Measurements from ENCODE around the gene SSH2.

GRCh38 chr17:29715680-29716079, 214.3 kb downstream of the SSH2 start:
- TF ChIP-seq CTCF (IDR thresholded peaks at IDR 0.05; ENCODE audit: poor library complexity) (no peak), EZH2 (IDR thresholded peaks at IDR 0.05; ENCODE audit: borderline replicate concordance) (no peak), EZH2phosphoT487 (IDR thresholded peaks at IDR 0.05; ENCODE audit: low read depth, severe bottlenecking, unreplicated experiment) (no peak)
